ENCODE results near the gene PDLIM7. TPM values are rescaled to one million over a fixed set of nuclear protein-coding genes. Genes with fewer than 3 reads are reported as not detected.

PDLIM7 gene
- total and polyA plus RNA-seq, 2 of the 8 experiments (the other 6 are each of a cell fraction or from before 2014, with no cell fraction given) = 67.3 to 94.2 TPM

DNA sequence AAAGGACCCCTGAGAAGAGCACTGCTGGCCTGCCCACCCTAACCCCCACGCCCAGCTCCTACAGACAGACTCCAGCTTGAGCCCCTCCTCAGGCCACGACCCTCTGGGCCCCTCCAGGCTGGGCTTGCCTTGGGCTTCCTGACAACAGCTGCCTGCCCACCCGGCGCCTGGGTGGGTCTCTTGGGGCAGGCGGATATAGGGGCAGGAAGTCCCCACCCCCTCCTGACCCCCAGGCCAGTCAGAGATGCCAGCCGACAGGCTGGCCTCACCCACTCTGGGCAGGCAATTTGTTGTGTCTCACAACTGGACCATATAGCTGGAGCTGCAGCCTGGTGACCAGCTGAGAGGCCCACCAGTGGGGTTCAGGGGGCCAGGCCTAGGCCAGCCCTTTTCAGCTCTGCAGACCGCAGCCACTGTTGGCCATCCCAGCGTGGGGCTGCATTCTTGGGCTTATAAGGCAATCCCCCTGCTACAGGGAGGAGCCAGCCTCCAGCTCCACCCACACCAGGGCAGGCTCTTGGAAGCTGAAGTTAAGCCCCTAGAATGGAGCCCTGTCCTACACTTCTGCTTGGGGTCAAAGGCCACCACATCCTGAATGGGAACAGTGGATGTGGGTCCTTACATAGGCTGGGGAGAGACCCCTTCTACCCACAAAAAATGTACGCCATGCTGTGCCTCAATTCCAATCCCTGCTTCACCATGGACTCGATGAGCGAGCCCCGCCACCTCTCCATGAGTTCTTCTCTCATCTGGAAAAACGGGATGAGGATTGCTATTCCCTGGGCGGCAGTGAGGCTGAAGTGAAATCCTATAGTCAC, 2.0 kb downstream of the PDLIM7 start (continued):
- TF ChIP-seq BRCA1 (IDR thresholded peaks at IDR 0.05; ENCODE audit: low read depth, low read length) = no peak
- TF ChIP-seq JUND (IDR thresholded peaks at IDR 0.05; ENCODE audit: low read length) = no peak
- TF ChIP-seq POLR2AphosphoS5 (IDR thresholded peaks at IDR 0.05; ENCODE audit: low read depth, low read length) = peak; percentile 60; the same call in 1 of the 2 replicates
- TF ChIP-seq TAF7 (optimal IDR thresholded peaks at IDR 0.05; ENCODE audit: borderline replicate concordance, low read depth, low read length) = no peak
- TF ChIP-seq RXRA (IDR thresholded peaks at IDR 0.05; ENCODE audit: insufficient read depth, low read depth, low read length) = no peak
- no peak for TF ChIP-seq SP1 (IDR thresholded peaks at IDR 0.05; ENCODE audit: low read depth, low read length)
- TF ChIP-seq NANOG (IDR thresholded peaks at IDR 0.05; ENCODE audit: insufficient read depth, low read depth, low read length, poor library complexity, severe bottlenecking) = no peak
- peak; percentile 79 for TF ChIP-seq TBP (IDR thresholded peaks at IDR 0.05; ENCODE audit: low read depth, low read length)

Data from H1 (cell line).